ENCODE measurements around the gene KLHDC4.
A peak's percentile ranks its signal among the peaks of the same experiment; 100 is the strongest.
"Not testable (repeated sequence)": the region's sequence is repeated elsewhere in the genome, so short reads cannot be mapped to it uniquely, and the experiment has no call there.

KLHDC4 gene

GRCh38 chr16:87787451-87788091, 21.8 kb upstream of the KLHDC4 start:
- not testable (repeated sequence) for DNase-seq

- no peak for DNase-seq
These were observed 19.0 kb upstream of the KLHDC4 start for GRCh38 chr16:87784812-87785211.

DNA sequence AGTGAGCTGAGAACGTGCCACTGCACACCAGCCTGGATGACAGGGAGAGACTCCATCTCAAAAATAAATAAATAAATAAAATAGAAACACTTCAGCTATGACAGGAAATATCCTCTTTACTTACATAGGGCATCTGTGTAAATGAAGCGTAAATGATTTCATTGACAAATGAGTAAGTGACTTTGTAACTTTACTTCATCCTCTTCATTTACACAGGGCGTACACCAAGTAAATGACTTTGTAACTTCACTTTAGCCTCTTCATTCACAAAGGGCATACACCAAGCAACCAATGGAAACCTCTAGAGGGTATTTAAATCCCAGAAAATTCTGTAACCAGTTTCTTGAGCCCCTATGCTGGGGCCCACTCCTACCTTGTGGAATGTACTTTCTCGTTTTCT, 16.2 kb upstream of the KLHDC4 start:
- DNase-seq, result no peak

DNA sequence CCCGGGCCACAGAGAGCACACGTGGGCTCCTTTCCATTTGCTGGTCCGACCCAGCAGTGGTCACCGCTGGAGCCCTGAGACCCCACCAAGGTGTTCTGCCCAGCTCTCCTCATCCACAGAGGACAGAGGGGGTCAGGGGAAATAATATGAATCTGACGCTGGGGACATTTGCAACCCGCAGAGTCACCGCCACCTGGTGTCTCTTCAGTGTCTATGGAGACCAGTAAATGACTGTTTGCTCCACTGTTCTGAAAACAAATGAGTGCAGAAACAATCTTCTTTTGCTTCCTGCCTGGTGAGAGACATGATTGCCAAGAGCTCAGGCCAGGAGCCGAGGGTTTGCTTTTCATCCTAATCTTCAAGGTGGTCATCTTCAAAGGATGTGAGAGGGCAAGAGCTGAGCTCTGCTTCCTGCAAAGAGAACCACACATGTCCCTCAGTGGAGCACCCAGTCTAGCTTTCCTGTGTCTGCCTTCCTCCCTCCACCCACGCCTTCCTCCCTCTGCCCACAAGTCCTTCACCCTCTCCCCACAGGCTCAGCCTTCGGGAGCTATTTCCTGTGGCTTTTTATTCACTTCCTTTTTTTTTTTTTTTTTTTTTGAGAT, 14.7 kb upstream of the KLHDC4 start:
- no peak for DNase-seq

DNA sequence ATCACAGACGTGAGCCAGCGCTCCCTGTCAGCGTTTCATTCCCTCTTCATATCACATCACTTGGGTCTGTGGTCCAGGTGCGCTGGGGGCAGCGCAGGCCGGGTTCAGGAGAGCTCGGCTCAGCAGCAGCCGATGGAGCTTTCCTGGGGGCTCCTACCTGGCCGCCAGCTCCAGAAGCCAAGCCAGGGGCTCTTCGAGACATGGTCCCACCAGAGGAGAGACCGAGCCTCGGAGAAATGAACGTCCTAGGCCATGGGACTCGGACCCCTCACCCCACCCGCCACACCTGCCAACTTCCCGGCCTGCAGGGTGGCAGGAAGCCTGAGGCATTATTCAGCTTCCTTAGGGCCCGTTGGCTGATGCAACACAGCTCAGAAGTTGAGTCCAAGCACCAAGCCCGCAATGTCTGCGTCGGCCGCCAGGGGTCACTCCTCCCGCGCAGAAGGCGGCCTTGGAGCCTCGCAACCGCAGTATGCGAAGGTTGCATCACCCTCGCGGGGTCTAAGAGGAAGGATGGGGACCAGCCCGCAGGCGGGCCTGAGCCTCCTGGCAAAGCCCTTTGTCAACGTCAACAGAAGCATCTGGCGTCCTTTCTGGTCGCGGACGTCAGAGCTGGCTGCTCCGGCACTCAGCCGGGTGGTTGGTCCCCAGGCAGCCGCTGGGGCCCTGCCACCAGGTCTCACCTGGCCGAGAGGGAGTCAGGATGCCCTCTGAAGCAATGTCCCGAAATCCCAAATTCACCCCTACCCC, 13.2 kb upstream of the KLHDC4 start:
- peak; percentile 87 for DNase-seq

DNA sequence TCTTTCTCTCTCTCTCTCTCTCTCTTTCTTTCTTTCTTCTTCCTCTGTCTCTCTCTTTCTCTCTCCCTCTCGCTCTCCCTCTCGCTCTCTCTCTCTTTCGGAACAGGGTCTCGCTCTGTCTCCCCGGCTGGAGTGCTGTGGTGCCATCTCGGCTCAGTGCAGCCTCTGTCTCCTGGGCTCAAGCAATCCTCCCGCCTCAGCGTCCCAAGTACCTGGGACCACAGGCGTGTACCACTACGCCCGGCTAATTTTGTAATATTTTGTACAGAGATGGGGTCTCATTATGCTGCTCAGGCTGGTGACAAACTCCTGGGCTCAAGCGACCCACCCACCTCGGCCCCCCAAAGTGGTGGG, 12.7 kb upstream of the KLHDC4 start:
- no peak for DNase-seq

- DNase-seq, result not testable (repeated sequence)
These were observed 8.1 kb upstream of the KLHDC4 start for GRCh38 chr16:87773836-87774235.

- not testable (repeated sequence) for DNase-seq
These were observed 1.7 kb upstream of the KLHDC4 start for GRCh38 chr16:87767456-87767855.

GRCh38 chr16:87766485-87766797, 655 bp upstream of the KLHDC4 start:
- DNase-seq, result no peak

GRCh38 chr16:87765473-87765775, 362 bp downstream of the KLHDC4 start:
- DNase-seq, result no peak

DNA sequence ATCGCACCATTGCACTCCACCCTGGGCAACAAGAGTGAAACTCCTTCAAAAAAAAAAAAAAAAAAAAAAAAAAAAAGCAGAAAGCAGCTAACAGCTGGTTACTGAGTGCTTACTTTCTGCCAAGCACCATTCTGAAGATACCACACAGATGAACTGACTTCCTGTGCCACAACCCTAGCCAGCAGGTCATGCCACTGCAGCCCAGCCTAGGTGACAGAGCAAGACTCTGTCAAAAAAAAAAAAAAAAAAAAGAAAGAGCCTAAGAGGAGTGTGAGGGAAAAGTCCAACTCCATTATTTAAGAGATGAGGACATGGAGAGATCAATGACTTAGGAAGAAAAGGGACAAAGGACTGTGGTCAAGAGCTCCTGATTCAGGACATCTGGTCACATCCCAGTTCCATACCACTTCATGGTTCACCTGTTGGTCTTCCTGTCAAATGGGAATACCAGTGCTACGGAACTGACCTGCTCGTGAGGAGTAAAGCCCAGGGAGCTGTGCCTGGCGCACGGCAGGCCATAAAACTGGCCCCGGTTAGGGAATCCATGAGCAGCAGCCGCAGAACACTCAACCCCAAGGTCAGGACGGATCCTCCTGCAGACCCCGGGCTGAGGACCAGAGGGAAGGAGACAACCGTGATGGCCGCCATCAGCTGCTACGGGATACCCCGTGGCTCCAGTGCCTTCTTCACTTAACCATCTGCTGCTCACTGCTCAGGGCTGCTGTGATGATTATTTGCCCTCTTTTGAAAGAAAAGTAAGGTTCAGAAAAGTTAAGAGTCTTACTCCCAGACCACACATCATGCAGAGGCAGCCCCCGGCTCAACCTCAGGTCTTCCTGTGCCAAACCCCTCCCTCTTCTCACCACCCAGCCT, 950 bp downstream of the KLHDC4 start:
- no peak for DNase-seq

DNA sequence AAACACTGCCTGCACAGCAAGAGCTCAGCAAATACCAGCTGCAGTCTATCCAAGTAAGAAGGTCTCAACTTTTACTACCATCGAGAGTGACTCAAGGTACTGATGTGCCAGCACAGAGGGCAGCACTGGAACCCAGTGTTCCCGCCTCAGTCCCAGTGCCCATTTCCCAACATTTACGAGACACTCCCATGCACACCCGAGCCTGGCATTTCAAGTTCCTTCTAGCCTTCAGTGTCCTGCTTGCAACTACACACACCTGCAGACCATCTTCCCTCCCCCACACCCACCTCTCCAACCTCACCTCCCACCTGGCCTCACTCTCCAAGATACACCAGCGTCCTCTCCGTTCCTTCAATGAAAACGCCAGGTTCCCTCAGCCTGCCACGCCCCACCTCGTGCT, 3.2 kb downstream of the KLHDC4 start:
- DNase-seq, result no peak

- no peak for DNase-seq
These were observed 3.7 kb downstream of the KLHDC4 start for GRCh38 chr16:87762071-87762571.

DNA sequence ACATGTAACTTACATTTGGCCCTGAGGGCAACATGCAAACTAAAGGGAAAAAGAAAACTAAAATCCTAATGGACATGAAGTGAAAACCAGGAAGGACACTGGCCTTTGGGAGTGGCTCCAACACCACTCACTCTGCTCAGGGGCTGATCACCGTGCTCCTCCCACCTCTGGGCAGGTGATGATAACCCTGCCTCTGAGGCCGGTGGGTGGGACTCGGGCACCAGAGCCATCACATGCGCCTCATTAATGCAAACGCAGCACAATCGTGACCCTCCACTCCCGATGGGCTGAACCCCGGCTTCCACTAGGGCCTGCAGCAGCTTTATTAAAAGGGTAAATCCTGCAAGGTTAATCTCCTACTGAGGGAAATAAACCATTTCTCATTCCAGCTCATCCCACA, 4.7 kb downstream of the KLHDC4 start:
- DNase-seq, result no peak

DNA sequence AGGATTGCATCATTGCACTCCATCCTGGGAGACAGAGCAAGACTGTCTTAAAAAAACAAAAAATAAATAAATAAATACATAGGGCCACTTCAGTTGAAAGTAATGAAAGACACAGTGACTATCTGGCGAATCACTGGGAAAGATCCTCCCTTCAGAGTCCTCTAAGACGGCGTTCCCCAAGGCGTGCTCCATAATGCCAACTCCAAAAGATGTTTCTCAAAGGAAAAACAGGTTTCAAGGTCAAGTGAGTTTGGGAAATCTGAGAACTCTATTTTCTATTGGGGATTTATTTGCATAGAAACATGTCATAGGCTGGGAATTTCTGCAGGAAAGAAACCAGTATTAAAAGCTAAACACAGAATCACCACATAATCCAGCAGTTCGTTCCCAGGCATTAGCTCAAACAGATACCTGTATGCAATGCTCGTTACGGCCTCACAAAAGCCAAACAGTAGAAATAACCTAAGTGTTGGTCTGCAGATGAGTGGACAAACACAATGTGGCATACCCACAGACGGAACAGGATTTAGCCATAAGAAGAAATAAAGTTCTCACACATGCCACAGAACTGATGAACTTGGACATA, 7.9 kb downstream of the KLHDC4 start:
- no peak for DNase-seq

GRCh38 chr16:87754535-87754934, 11.3 kb downstream of the KLHDC4 start:
- no peak for DNase-seq

DNA sequence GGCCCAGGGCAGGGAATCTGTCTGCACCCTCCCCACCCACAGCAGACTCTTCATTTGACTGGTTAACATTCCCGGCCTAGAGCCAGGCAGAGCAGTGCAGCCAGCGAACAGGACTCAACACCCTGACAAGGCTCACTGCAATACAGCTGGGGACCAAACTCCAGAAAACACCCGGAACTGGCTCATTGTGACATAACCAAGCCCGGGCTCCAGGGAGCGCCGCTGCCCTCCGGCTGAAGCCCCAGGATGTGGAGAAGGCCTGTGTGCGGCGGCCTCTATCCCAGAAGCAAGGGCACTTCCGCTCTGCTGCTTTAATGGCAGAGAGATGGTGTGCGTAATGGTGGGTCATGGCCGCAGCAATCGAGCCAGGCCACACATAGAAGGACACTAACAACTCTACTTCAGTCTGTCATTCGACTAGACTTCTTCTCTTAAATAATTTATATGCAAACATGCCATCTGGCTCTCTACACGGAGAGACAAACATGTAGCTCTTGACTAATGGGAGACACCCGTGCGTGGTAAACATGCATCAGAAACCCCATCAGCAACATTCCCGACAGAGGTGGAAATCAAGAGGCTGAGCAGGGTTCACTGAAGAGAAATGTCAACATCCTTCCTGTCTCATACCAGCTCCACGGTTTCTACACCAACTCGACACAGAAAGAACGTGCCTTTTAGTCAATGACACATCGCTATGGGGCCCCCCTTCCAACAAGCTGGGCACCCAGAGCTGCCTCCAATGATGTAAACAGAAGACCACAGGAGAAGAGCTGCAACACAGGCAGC, 18.0 kb downstream of the KLHDC4 start:
- DNase-seq, result no peak

- DNase-seq, result no peak
These were observed 19.6 kb downstream of the KLHDC4 start for GRCh38 chr16:87746178-87746577.

GRCh38 chr16:87744750-87745514, 20.9 kb downstream of the KLHDC4 start:
- no peak for DNase-seq

DNA sequence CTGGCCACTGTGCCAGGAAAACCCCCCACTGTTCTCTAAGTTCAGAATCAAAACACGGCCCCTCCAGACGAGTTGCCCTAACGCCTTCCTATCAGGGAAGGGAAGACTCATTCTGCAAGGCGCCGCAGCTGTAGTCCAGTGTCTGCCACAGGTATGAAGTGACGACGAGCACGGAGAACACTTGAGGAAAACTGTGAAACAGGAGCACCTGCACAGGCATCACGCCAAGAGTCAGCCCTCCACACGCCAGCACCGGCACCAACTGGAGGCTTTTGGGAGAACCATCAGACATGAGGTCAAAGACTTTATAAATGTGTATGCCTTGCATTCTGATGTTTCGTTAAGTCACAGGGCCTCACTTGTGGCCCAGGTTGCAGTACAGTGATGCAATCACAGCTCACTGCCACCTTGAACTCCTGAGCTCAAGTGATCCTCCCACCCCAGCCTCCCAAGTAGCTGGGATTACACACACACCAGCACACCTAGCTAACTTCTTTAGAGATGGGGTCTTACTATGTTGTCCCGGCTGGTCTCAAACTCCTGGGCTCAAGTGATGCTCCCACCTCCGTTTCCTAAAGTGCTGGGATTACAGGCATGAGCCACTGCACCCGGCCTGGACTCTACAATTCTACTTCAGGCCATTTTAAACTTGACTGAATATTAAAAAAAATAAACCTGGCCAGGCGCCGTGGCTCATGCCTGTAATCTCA, 22.9 kb downstream of the KLHDC4 start:
- no peak for DNase-seq

All from NCI-H1694 (cell line).